Skeletal muscle tissue (tissue), 4 donors: Measurements from ENCODE around the gene CNBD2. TPM values are rescaled to one million over a fixed set of nuclear protein-coding genes. Genes with fewer than 3 reads are reported as not detected.

Experiments used
- H3K27ac ChIP-seq: one replicate; pipeline ENCODE4 v1.7.0; 2013; ENCODE audit warnings: mild to moderate bottlenecking, low read depth, low read length, inconsistent platforms
- H3K27me3 ChIP-seq, 3 donors: one replicate each; pipeline ENCODE4 v1.7.0; 2013; ENCODE audit warnings: low read length in 3 of 3; ENCODE audit not compliant: control insufficient read depth in 3 of 3, insufficient read depth in 3 of 3
- H3K36me3 ChIP-seq, 3 donors: one replicate each; pipeline ENCODE4 v1.7.0; 2013; ENCODE audit warnings: low read length in 3 of 3; ENCODE audit not compliant: control insufficient read depth in 3 of 3, insufficient read depth in 3 of 3
- H3K4me1 ChIP-seq, 3 donors: one replicate each; pipeline ENCODE4 v1.7.0; 2013; ENCODE audit warnings: low read length in 3 of 3, mild to moderate bottlenecking in 3 of 3; ENCODE audit not compliant: control insufficient read depth in 3 of 3, insufficient read depth in 3 of 3
- H3K4me3 ChIP-seq, 3 donors: one replicate each; pipeline ENCODE4 v1.7.0; 2013; ENCODE audit warnings: low read length in 3 of 3
- H3K9ac ChIP-seq, 3 donors: one replicate each; pipeline ENCODE4 v1.7.0; 2013; ENCODE audit warnings: low read length in 3 of 3, mild to moderate bottlenecking in 3 of 3, moderate library complexity in 2 of 3, low read depth in 1 of 3
- H3K9me3 ChIP-seq, 3 donors: one replicate each; pipeline ENCODE4 v1.7.0; 2013; ENCODE audit warnings: low read length in 3 of 3; ENCODE audit not compliant: control insufficient read depth in 3 of 3
- total RNA-seq: library from RNA; depleted of rRNA; stranded (reverse); fragments of >200 nt; gene quantifications from one replicate; pipeline ENCODE4 v1.2.3, GENCODE V29; 2014
- donor health status: Osteomylitis.

The CNBD2 gene
- total RNA-seq, 1 donor from 2014 or later = 5.2 TPM

GRCh38 chr20:35971981-35972380, 3.6 kb downstream of the CNBD2 start:
- H3K27ac ChIP-seq = no peak overlapping the region
- no peaks in the 10 kb centered on the region for H3K36me3 ChIP-seq
- no peak overlapping the region for H3K9ac ChIP-seq
- H3K27me3 ChIP-seq = peaks cover 0 to 3% (median 0%) of the 10 kb centered on the region in 3 donors
- H3K4me3 ChIP-seq = no peak overlapping the region
- H3K9me3 ChIP-seq = no peaks in the 10 kb centered on the region
- no peaks in the 10 kb centered on the region for H3K4me1 ChIP-seq

DNA sequence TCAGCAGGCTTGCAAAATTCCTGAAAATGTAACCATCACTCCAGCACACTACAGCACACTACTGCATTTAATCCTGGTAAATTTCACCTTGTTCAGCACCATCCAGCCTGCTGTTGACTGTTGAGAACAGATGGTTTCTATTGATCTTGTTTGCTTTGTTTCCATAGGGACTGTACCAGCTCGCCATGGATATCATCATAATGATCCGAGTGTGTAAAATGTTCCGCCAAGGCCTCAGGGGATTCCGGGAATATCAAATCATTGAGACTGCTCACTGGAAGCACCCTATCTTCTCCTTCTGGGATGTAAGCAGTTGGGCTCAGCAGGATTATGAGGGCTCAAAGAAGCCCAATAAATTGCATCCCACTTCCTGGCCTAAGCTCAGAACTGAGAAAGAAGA, 4.1 kb downstream of the CNBD2 start:
- Histone ChIP-seq H3K4me3 (no peak overlapping the region), H3K9me3 (no peaks in the 10 kb centered on the region), H3K27ac (no peak overlapping the region), H3K4me1 (no peaks in the 10 kb centered on the region), H3K27me3 (peaks cover 0 to 3% (median 0%) of the 10 kb centered on the region in 3 donors), H3K9ac (no peak overlapping the region), H3K36me3 (no peaks in the 10 kb centered on the region)

GRCh38 chr20:35974256-35974655, 5.9 kb downstream of the CNBD2 start:
- Histone ChIP-seq H3K36me3 (no peaks in the 10 kb centered on the region), H3K4me1 (no peaks in the 10 kb centered on the region), H3K27me3 (peaks cover 0 to 3% (median 0%) of the 10 kb centered on the region in 3 donors), H3K9ac (no peak overlapping the region), H3K4me3 (no peak overlapping the region), H3K9me3 (no peaks in the 10 kb centered on the region), H3K27ac (no peak overlapping the region)

DNA sequence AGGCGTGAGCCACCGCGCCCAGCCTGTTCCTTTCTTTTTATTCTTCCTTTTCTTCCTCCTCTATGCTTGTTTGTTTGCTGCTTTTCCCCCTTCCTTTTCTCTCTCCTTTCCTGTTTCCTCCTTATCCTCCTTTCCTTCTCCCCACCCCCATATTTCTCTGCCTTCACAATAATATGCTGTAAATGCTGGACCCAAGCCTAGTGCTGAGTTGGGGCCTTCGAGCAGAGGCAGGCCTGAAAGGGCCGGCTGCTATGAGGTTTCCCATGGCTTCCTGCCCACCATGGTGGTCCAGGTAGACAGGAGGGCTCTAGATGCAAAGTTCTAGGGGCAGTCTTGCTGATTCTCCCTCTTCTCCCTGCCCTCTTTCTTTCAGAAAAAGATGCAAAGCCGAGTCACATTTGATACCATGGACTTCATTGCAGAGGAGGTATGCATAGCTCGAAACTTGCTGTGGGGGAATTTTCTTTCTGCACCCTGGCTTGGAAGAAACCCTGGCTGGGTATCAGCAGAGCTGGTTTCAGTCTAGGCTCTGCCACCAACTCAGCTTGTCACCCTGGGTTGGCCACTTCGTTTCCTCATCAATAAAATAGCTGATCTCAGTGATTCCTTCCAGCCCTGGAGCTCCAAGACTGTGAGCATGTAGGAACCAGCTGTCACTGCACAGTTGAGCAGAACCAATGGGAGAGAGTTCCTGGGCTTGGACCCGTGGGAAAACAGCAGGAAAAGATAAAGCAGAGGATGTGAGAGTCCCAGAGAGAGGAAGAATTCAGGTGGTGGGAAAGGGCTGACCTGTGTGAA, 7.4 kb downstream of the CNBD2 start:
- no peaks in the 10 kb centered on the region for H3K9me3 ChIP-seq
- H3K4me1 ChIP-seq = no peaks in the 10 kb centered on the region
- H3K27me3 ChIP-seq = peaks cover 0 to 3% (median 0%) of the 10 kb centered on the region in 3 donors
- no peak overlapping the region for H3K9ac ChIP-seq
- no peaks in the 10 kb centered on the region for H3K36me3 ChIP-seq
- H3K27ac ChIP-seq = no peak overlapping the region
- H3K4me3 ChIP-seq = no peak overlapping the region

GRCh38 chr20:35978041-35978513, 9.7 kb downstream of the CNBD2 start:
- H3K4me3 ChIP-seq = no peak overlapping the region
- no peak overlapping the region for H3K9ac ChIP-seq
- no peaks in the 10 kb centered on the region for H3K36me3 ChIP-seq
- H3K27me3 ChIP-seq = peaks cover 0 to 3% (median 0%) of the 10 kb centered on the region in 3 donors
- H3K27ac ChIP-seq = no peak overlapping the region
- H3K4me1 ChIP-seq = no peaks in the 10 kb centered on the region
- no peaks in the 10 kb centered on the region for H3K9me3 ChIP-seq

DNA sequence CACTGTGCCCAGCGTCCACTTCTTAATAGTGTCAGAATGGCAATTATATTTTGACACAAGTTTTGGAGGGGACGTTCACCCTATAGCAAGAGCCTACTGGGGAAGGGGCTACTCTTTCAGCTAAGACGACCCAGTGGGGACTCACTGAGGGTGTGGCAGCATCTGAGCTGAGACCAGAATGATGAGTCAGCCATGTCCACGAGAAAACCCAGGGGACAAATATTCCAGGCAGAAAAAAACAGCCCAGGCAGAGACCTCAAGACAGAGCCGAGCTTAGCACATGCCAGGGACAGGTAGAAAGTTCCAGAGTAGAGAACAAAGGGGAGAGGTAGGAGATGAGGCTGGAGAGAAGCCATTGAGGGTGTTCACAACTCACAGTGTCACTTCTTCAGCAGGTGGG, 11.2 kb downstream of the CNBD2 start:
- Histone ChIP-seq H3K9ac (no peak overlapping the region), H3K9me3 (no peaks in the 10 kb centered on the region), H3K27ac (no peak overlapping the region), H3K4me1 (no peaks in the 10 kb centered on the region), H3K27me3 (peaks cover 0 to 3% (median 0%) of the 10 kb centered on the region in 3 donors), H3K36me3 (no peaks in the 10 kb centered on the region), H3K4me3 (no peak overlapping the region)

- no peaks in the 10 kb centered on the region for H3K4me1 ChIP-seq
- H3K36me3 ChIP-seq = no peaks in the 10 kb centered on the region
- no peaks in the 10 kb centered on the region for H3K27me3 ChIP-seq
- no peak overlapping the region for H3K4me3 ChIP-seq
- no peaks in the 10 kb centered on the region for H3K9me3 ChIP-seq
- H3K9ac ChIP-seq = no peak overlapping the region
- no peak overlapping the region for H3K27ac ChIP-seq
Observed at GRCh38 chr20:35981969-35982368, 13.6 kb downstream of the CNBD2 start.

DNA sequence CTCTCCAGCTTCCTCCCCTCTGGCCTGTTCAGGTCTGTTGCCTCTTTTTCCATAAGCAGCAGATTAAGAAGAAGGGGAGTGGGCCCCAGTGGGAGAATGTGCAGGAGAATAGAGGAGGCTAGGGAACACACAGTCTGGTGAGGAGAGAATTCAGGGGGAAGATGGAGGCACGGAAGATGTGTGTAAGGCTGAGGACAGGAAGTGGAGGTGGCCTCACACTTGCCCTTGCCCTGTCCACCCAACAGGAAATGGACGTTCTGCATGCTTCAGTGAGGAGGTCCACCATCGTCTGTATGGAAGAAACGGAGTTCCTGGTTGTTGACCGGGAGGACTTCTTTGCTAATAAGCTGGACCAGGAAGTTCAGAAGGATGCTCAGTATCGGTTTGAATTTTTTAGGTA, 16.0 kb downstream of the CNBD2 start:
- H3K36me3 ChIP-seq = no peaks in the 10 kb centered on the region

GRCh38 chr20:35985806-35986205, 17.4 kb downstream of the CNBD2 start:
- Histone ChIP-seq H3K4me1 (no peaks in the 10 kb centered on the region), H3K36me3 (no peaks in the 10 kb centered on the region), H3K4me3 (no peak overlapping the region), H3K9ac (no peak overlapping the region), H3K27me3 (no peaks in the 10 kb centered on the region), H3K9me3 (no peaks in the 10 kb centered on the region), H3K27ac (no peak overlapping the region)

More for the DNA sequence above, 16.0 kb downstream of the CNBD2 start:
- H3K27ac ChIP-seq = no peak overlapping the region
- no peaks in the 10 kb centered on the region for H3K9me3 ChIP-seq
- no peak overlapping the region for H3K9ac ChIP-seq
- H3K4me1 ChIP-seq = no peaks in the 10 kb centered on the region
- H3K4me3 ChIP-seq = no peak overlapping the region
- no peaks in the 10 kb centered on the region for H3K27me3 ChIP-seq

DNA sequence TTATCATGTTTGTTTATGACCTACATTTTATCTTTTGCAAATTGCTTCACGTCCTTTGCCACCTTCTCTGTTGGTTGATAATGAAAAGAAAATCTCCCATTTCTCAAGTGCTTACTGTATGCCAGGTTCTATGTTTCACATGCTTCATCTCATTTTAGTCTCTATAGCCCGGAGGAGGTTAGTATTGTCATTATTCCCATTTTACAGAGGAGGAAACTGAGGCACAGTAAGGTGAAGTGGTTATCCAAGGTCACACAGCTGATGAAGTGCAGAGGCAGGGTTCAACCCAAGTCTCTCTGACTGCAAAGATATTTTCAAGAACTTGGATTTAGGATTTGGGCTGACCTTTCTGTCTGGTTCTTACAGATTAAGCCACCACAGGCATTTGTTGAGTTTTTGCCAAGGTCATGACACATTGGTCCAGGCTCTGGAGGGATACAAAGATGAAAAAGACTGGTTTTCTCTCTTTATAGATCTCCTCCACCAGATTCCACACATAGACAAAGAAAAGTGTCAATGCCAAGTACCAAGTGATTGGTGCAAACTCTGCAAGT, 20.6 kb downstream of the CNBD2 start:
- H3K9ac ChIP-seq = no peak overlapping the region
- no peaks in the 10 kb centered on the region for H3K4me1 ChIP-seq
- no peak overlapping the region for H3K4me3 ChIP-seq
- no peak overlapping the region for H3K27ac ChIP-seq
- H3K27me3 ChIP-seq = no peaks in the 10 kb centered on the region
- H3K36me3 ChIP-seq = no peaks in the 10 kb centered on the region
- H3K9me3 ChIP-seq = no peaks in the 10 kb centered on the region
